K562 (cell line): Measurements from ENCODE around the gene PCDH9. TPM values are rescaled to one million over a fixed set of nuclear protein-coding genes. Genes with fewer than 3 reads are reported as not detected.

Experiments
- CBX2 ChIP-seq: fragments of 200-600 bp; sonication (generic); IDR thresholded peaks from one replicate; pipeline ENCODE4 v1.6.1; 2012; ENCODE audit warnings: mild to moderate bottlenecking, low read length, inconsistent platforms; ENCODE audit not compliant: insufficient read depth, poor library complexity, severe bottlenecking
- ID3 ChIP-seq, 2 experiments: fragments of 250-450 bp in 1 of 2; fragments of 450-650 bp in 1 of 2; sonication (Bioruptor Pico) in 1 of 2; IDR thresholded peaks; 2 replicates each; pipeline versions ENCODE4 v1.6.1 to v1.8.0; 2016 to 2021; ENCODE audit warnings: mild to moderate bottlenecking in 2 of 2, moderate library complexity in 2 of 2, missing compliant biosample characterization in 1 of 2, missing genetic modification characterization in 1 of 2
- PTBP1 ChIP-seq: fragments of 200-400 bp; formaldehyde crosslinking; IDR thresholded peaks from 2 replicates; pipeline ENCODE4 v1.6.1; 2017; ENCODE audit warnings: low read depth, low read length
- RBM34 ChIP-seq: fragments of 200-400 bp; formaldehyde crosslinking; IDR thresholded peaks from 2 replicates; pipeline ENCODE4 v1.6.1; 2018; ENCODE audit warnings: low read length, borderline replicate concordance; ENCODE audit not compliant: insufficient read depth
- SAFB ChIP-seq: fragments of 200-400 bp; formaldehyde crosslinking; IDR thresholded peaks from 2 replicates; pipeline ENCODE4 v1.6.1; 2017; ENCODE audit warnings: low read depth, low read length, borderline replicate concordance
- SNIP1 ChIP-seq: fragments of 450-650 bp; IDR thresholded peaks from 2 replicates; pipeline ENCODE4 v1.7.1; 2017; ENCODE audit warnings: low read depth, mild to moderate bottlenecking
- TAF15 ChIP-seq: fragments of 200-400 bp; formaldehyde crosslinking; IDR thresholded peaks from 2 replicates; pipeline ENCODE4 v1.6.1; 2017; ENCODE audit warnings: mild to moderate bottlenecking, low read depth, low read length, moderate library complexity
- THRA ChIP-seq: fragments of 450-650 bp; IDR thresholded peaks from 2 replicates; pipeline ENCODE4 v1.6.1; 2017; ENCODE audit warnings: mild to moderate bottlenecking, moderate library complexity
- THRB ChIP-seq: fragments of 450-650 bp; formaldehyde crosslinking; conservative IDR thresholded peaks from 2 replicates; pipeline ENCODE4 v1.4.0; 2022; ENCODE audit warnings: mild to moderate bottlenecking, missing genetic modification characterization
- ZNF592 ChIP-seq: fragments of 450-650 bp; IDR thresholded peaks from 2 replicates; pipeline ENCODE4 v1.6.1; 2017; ENCODE audit warnings: antibody characterized with exemption, mild to moderate bottlenecking
- polyA plus RNA-seq, 8 experiments: library from polyadenylated mRNA; depleted of rRNA in 4 of 8; stranded (reverse) in 5 of 8; unstranded in 3 of 8; fragments of >200 nt; fragmentation: Nextera tagmentation in 2 of 8; fragmentation: Illumina TruSeq in 1 of 8; extraction: Ambion mirVana in 2 of 8; extraction: Trizol in 1 of 8; gene quantifications; 2 replicates each; pipeline versions ENCODE4 v1.2.1 to v1.2.3, GENCODE V29; 2011 to 2014; ENCODE audit warnings: inconsistent platforms in 1 of 8, missing spikeins in 1 of 8
- total RNA-seq, 7 experiments: library from RNA; depleted of rRNA in 6 of 7; stranded (reverse); fragments of >200 nt in 6 of 7; fragmentation: Illumina TruSeq in 2 of 7; extraction: Trizol in 2 of 7; gene quantifications; 2 replicates each; pipeline versions ENCODE4 v1.2.1 to v1.2.3, GENCODE V29; 2011 to 2021; ENCODE audit warnings: low replicate concordance in 1 of 7

Gene PCDH9
- total and polyA plus RNA-seq, 9 of the 15 experiments (the other 6 are each of a cell fraction or from before 2014, with no cell fraction given), result 1.1 to 6.7 (median 4.9) TPM

- TF ChIP-seq THRB (CRISPR knock-in tag) (no peak), TAF15 (no peak), SNIP1 (no peak), PTBP1 (no peak), ID3 (CRISPR knock-in tag; IDR thresholded peaks at IDR 0.05) (no peak), ID3 (tag; IDR thresholded peaks at IDR 0.05) (no peak), THRA (no peak), SAFB (no peak), CBX2 (no peak), ZNF592 (no peak), RBM34 (no peak)
Measured at GRCh38 chr13:66414066-66414800, 815.9 kb downstream of the PCDH9 start (continued).
